ENCODE data around the gene ARL8B.

ARL8B gene

DNA sequence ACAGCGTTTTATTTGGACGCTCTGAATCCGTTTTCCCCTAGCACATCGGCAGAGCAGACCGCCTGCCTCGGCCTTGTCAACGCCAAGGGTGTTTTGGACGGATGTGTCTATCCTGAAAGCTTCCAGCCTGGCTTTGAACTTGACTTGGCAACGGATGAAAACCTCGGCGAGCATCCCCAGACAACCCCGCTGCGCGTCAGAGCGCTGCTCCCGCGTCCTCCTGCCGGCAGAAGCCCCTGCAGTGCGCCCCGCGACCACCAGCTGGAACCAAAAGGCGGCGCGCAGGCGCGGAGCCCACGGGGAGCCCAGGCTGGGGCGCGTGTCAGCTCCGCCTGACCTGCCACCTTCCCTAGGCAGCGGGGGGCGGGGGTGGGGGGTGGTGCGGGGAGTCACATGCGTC, 26.2 kb upstream of the ARL8B start:
- no peak for DNase-seq (ENCODE audit: extremely low spot score)
- POLR2A ChIA-PET: no interaction called here
- no peak for TF ChIP-seq LEF1 (IDR thresholded peaks at IDR 0.05; ENCODE audit: borderline replicate concordance)
- no peak for TF ChIP-seq FOXM1 (IDR thresholded peaks at IDR 0.05; ENCODE audit: borderline replicate concordance)
- TF ChIP-seq CTBP1 (IDR thresholded peaks at IDR 0.05; ENCODE audit: borderline replicate concordance): no peak
- no peak for TF ChIP-seq SP1 (IDR thresholded peaks at IDR 0.05)
- TF ChIP-seq TARDBP (IDR thresholded peaks at IDR 0.05): no peak
- no peak for TF ChIP-seq PKNOX1 (IDR thresholded peaks at IDR 0.05)
- TF ChIP-seq FOXK2 (IDR thresholded peaks at IDR 0.05): no peak
- no peak for TF ChIP-seq HDGF (IDR thresholded peaks at IDR 0.05; ENCODE audit: borderline replicate concordance)
- no peak for TF ChIP-seq ZNF384 (IDR thresholded peaks at IDR 0.05)
- no peak for TF ChIP-seq BHLHE40 (IDR thresholded peaks at IDR 0.05; ENCODE audit: borderline replicate concordance)
- no peak for TF ChIP-seq SUZ12 (IDR thresholded peaks at IDR 0.05)
- CTCF ChIA-PET: no interaction called here

- TF ChIP-seq TARDBP (IDR thresholded peaks at IDR 0.05): no peak
- no peak for TF ChIP-seq ELF4 (IDR thresholded peaks at IDR 0.05)
- TF ChIP-seq ZNF384 (IDR thresholded peaks at IDR 0.05): no peak
- TF ChIP-seq NFRKB (IDR thresholded peaks at IDR 0.05): no peak
- TF ChIP-seq ARNT (IDR thresholded peaks at IDR 0.05): no peak
- TF ChIP-seq FOXM1 (IDR thresholded peaks at IDR 0.05; ENCODE audit: borderline replicate concordance): no peak
- TF ChIP-seq HDGF (IDR thresholded peaks at IDR 0.05; ENCODE audit: borderline replicate concordance): no peak
- no peak for TF ChIP-seq BHLHE40 (IDR thresholded peaks at IDR 0.05; ENCODE audit: borderline replicate concordance)
- TF ChIP-seq LEF1 (IDR thresholded peaks at IDR 0.05; ENCODE audit: borderline replicate concordance): no peak
- ChIA-PET POLR2A (no interaction called here), CTCF (no interaction called here)
- DNase-seq (ENCODE audit: extremely low spot score): no peak
Observed at GRCh38 chr3:5096336-5097008, 25.6 kb upstream of the ARL8B start.

GRCh38 chr3:5098346-5098745, 23.7 kb upstream of the ARL8B start:
- CTCF ChIA-PET: no interaction called here
- no peak for TF ChIP-seq HDGF (IDR thresholded peaks at IDR 0.05; ENCODE audit: borderline replicate concordance)
- no peak for TF ChIP-seq FOXA1 (IDR thresholded peaks at IDR 0.05)
- no peak for TF ChIP-seq LEF1 (IDR thresholded peaks at IDR 0.05; ENCODE audit: borderline replicate concordance)
- TF ChIP-seq SP1 (IDR thresholded peaks at IDR 0.05): no peak
- TF ChIP-seq NFRKB (IDR thresholded peaks at IDR 0.05): no peak
- TF ChIP-seq ARNT (IDR thresholded peaks at IDR 0.05): no peak
- TF ChIP-seq ZNF384 (IDR thresholded peaks at IDR 0.05): no peak
- no peak for TF ChIP-seq CTBP1 (IDR thresholded peaks at IDR 0.05; ENCODE audit: borderline replicate concordance)
- no peak for TF ChIP-seq PKNOX1 (IDR thresholded peaks at IDR 0.05)
- TF ChIP-seq L3MBTL2 (conservative IDR thresholded peaks at IDR 0.05): no peak
- TF ChIP-seq FOXM1 (IDR thresholded peaks at IDR 0.05; ENCODE audit: borderline replicate concordance): no peak
- no peak for TF ChIP-seq SUZ12 (IDR thresholded peaks at IDR 0.05)
- DNase-seq (ENCODE audit: extremely low spot score): no peak
- POLR2A ChIA-PET: no interaction called here

DNA sequence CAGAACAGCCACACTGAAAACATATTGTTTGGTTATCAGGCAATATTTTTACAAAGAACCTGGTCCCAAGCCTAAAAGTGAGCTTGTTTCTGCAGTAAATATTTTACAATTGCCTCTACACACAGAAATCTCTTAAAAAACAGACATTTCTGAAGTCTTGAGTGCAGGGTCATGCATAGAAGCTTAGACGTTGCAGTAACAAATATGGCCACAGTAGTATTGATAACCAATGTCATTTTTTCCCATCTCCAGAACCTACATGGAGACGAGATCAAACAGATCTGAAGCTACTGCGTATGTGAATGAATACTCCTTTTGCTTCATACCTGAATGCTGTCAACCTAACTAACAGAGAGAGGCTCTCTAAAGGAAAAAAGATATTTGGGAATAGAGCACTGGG, 19.6 kb upstream of the ARL8B start:
- POLR2A ChIA-PET: no interaction called here
- DNase-seq (ENCODE audit: extremely low spot score): no peak
- CTCF ChIA-PET: interaction anchor here (0.6 kb wide), 1 partner anchor 32 kb away, joined by 3 read pairs; no protein-coding TSS in a partner anchor
- no peak for TF ChIP-seq BHLHE40 (IDR thresholded peaks at IDR 0.05; ENCODE audit: borderline replicate concordance)
- TF ChIP-seq CTBP1 (IDR thresholded peaks at IDR 0.05; ENCODE audit: borderline replicate concordance): no peak
- no peak for TF ChIP-seq FOXA1 (IDR thresholded peaks at IDR 0.05)
- no peak for TF ChIP-seq SP1 (IDR thresholded peaks at IDR 0.05)

DNA sequence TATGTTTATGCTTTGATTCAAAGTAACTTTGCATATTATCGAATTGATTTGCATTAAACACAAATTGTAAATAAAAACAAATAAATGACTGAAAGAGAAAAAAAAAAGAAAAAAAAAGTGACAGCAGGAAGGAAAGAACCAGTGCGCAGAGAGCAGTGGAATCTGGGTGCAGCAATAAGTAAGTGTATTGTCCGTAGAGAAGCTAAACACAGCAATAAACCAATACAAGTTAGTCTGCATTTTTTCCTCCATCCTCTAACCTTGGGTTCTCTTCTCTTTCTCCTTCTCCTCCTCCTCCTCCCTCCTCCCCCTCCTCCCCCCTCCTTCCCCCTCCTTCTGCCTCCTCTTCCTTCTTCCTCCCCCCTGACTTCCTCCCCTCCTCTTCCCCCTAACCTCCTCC, 18.3 kb upstream of the ARL8B start:
- no peak for DNase-seq (ENCODE audit: extremely low spot score)
- ChIA-PET CTCF (interaction anchor here (0.7 kb wide), 1 partner anchor 249 kb away, joined by 4 read pairs; no protein-coding TSS in a partner anchor), POLR2A (no interaction called here)
- no peak for TF ChIP-seq FOXK2 (IDR thresholded peaks at IDR 0.05)
- TF ChIP-seq FOXA1 (IDR thresholded peaks at IDR 0.05): no peak
- no peak for TF ChIP-seq HDGF (IDR thresholded peaks at IDR 0.05; ENCODE audit: borderline replicate concordance)
- no peak for TF ChIP-seq SP1 (IDR thresholded peaks at IDR 0.05)
- no peak for TF ChIP-seq TARDBP (IDR thresholded peaks at IDR 0.05)
- TF ChIP-seq ELF4 (IDR thresholded peaks at IDR 0.05): no peak
- TF ChIP-seq L3MBTL2 (conservative IDR thresholded peaks at IDR 0.05): no peak
- no peak for TF ChIP-seq CTBP1 (IDR thresholded peaks at IDR 0.05; ENCODE audit: borderline replicate concordance)
- no peak for TF ChIP-seq SUZ12 (IDR thresholded peaks at IDR 0.05)
- TF ChIP-seq PKNOX1 (IDR thresholded peaks at IDR 0.05): no peak
- TF ChIP-seq LEF1 (IDR thresholded peaks at IDR 0.05; ENCODE audit: borderline replicate concordance): no peak
- TF ChIP-seq NFRKB (IDR thresholded peaks at IDR 0.05): no peak
- no peak for TF ChIP-seq FOXM1 (IDR thresholded peaks at IDR 0.05; ENCODE audit: borderline replicate concordance)

GRCh38 chr3:5105050-5105449, 17.0 kb upstream of the ARL8B start:
- no peak for DNase-seq (ENCODE audit: extremely low spot score)
- ChIA-PET CTCF (no interaction called here), POLR2A (no interaction called here)
- TF ChIP-seq ARNT (IDR thresholded peaks at IDR 0.05) (no peak), FOXA1 (IDR thresholded peaks at IDR 0.05) (no peak), TARDBP (IDR thresholded peaks at IDR 0.05) (no peak), LEF1 (IDR thresholded peaks at IDR 0.05; ENCODE audit: borderline replicate concordance) (no peak), PKNOX1 (IDR thresholded peaks at IDR 0.05) (no peak), ELF4 (IDR thresholded peaks at IDR 0.05) (no peak), FOXK2 (IDR thresholded peaks at IDR 0.05) (no peak), NFRKB (IDR thresholded peaks at IDR 0.05) (no peak), ZNF384 (IDR thresholded peaks at IDR 0.05) (no peak), SP1 (IDR thresholded peaks at IDR 0.05) (no peak), HDGF (IDR thresholded peaks at IDR 0.05; ENCODE audit: borderline replicate concordance) (no peak), L3MBTL2 (conservative IDR thresholded peaks at IDR 0.05) (no peak), CTBP1 (IDR thresholded peaks at IDR 0.05; ENCODE audit: borderline replicate concordance) (no peak), SUZ12 (IDR thresholded peaks at IDR 0.05) (no peak)
